GM12892 (cell line): ENCODE results near the gene MYO18A.

Experiments
- DNase-seq: peaks from one replicate; pipeline ENCODE4 v3.0.0; 2011; ENCODE audit not compliant: insufficient read length
- FAIRE-seq: peaks from 2 replicates; lab custom pipeline; 2011; peaks lifted over from hg19 to GRCh38; lab: Jason Lieb, UNC
- POLR2A ChIP-seq: IDR thresholded peaks from 2 replicates; pipeline ENCODE4 v1.6.1; 2011; ENCODE audit warnings: low read depth, low read length, control low read depth
- POLR2AphosphoS5 ChIP-seq: IDR thresholded peaks from 2 replicates; pipeline ENCODE4 v1.6.1; 2011; ENCODE audit warnings: low read depth, low read length, control low read depth
- TAF1 ChIP-seq: IDR thresholded peaks from 2 replicates; pipeline ENCODE4 v1.6.1; 2011; ENCODE audit warnings: low read depth, mild to moderate bottlenecking, control low read depth, low read length, borderline replicate concordance

The MYO18A gene

GRCh38 chr17:29036584-29036983 lies 143.6 kb downstream of the MYO18A start:
- TF ChIP-seq POLR2A (no peak), POLR2AphosphoS5 (no peak), TAF1 (no peak)
- no peak for FAIRE-seq
- no peak for DNase-seq

GRCh38 chr17:29034510-29034909 lies 145.7 kb downstream of the MYO18A start:
- DNase-seq, result no peak
- TF ChIP-seq TAF1, result no peak
- no peak for TF ChIP-seq POLR2A
- no peak for TF ChIP-seq POLR2AphosphoS5
- no peak for FAIRE-seq

- FAIRE-seq (no peak), DNase-seq (no peak)
- TF ChIP-seq POLR2A (no peak), POLR2AphosphoS5 (no peak), TAF1 (no peak)
Observed at GRCh38 chr17:29032857-29033197, 147.4 kb downstream of the MYO18A start.

- DNase-seq (no peak), FAIRE-seq (no peak)
- TF ChIP-seq POLR2AphosphoS5 (no peak), POLR2A (no peak), TAF1 (no peak)
Observed at GRCh38 chr17:29032013-29032856, 148.0 kb downstream of the MYO18A start.

GRCh38 chr17:29031488-29031887 lies 148.7 kb downstream of the MYO18A start:
- DNase-seq (no peak), FAIRE-seq (no peak)
- TF ChIP-seq POLR2A (no peak), TAF1 (no peak), POLR2AphosphoS5 (no peak)

- no peak for FAIRE-seq
- TF ChIP-seq TAF1, result no peak
- no peak for TF ChIP-seq POLR2AphosphoS5
- TF ChIP-seq POLR2A, result no peak
- DNase-seq, result no peak
Observed at GRCh38 chr17:29024316-29024952, 155.8 kb downstream of the MYO18A start.

- TF ChIP-seq TAF1 (no peak), POLR2A (no peak)
- FAIRE-seq, result no peak
Observed at GRCh38 chr17:29022074-29022473, 158.1 kb downstream of the MYO18A start.

GRCh38 chr17:29021226-29021625 lies 159.0 kb downstream of the MYO18A start:
- no peak for FAIRE-seq
- TF ChIP-seq POLR2AphosphoS5, result no peak
- TF ChIP-seq TAF1, result no peak
- TF ChIP-seq POLR2A, result no peak
- DNase-seq, result no peak

More at GRCh38 chr17:29022074-29022473, 158.1 kb downstream of the MYO18A start:
- DNase-seq, result no peak
